Measurements from ENCODE around the gene ESPL1. TPM values are rescaled to one million over a fixed set of nuclear protein-coding genes. Genes with fewer than 3 reads are reported as not detected.

Gene ESPL1
- total RNA-seq, 1 experiment from 2014 or later: 54.6 TPM

- Histone ChIP-seq H3K4me3 (ENCODE audit: low read depth in 2 of 2, low read length in 2 of 2) (no peak overlapping the region), H3K36me3 (ENCODE audit: control insufficient read depth, insufficient read depth, low read length) (no peaks in the 10 kb centered on the region), H3K4me1 (ENCODE audit: control insufficient read depth, insufficient read depth, low read length) (no peaks in the 10 kb centered on the region), H3K27ac (ENCODE audit: low read length) (no peak overlapping the region), H3K9me3 (ENCODE audit: control insufficient read depth, insufficient read depth, low read depth, low read length) (no peaks in the 10 kb centered on the region), H3K27me3 (ENCODE audit: control insufficient read depth, insufficient read depth, low read length) (no peaks in the 10 kb centered on the region)
- intact Hi-C loops (cut with micrococcal nuclease; ENCODE audit: unreplicated experiment) (no loop called here), in situ Hi-C loops (cut with HindIII; ENCODE audit: low pct_unique_long_range_greater_than_20kb, low sequenced_read_pairs) (no loop called here)
- DNase-seq (ENCODE audit: low read depth, low spot score) (no peak), ATAC-seq (no peak)
- no TSS peak for BruUV-seq (replicated peaks)
- TF ChIP-seq, protein P1, sequence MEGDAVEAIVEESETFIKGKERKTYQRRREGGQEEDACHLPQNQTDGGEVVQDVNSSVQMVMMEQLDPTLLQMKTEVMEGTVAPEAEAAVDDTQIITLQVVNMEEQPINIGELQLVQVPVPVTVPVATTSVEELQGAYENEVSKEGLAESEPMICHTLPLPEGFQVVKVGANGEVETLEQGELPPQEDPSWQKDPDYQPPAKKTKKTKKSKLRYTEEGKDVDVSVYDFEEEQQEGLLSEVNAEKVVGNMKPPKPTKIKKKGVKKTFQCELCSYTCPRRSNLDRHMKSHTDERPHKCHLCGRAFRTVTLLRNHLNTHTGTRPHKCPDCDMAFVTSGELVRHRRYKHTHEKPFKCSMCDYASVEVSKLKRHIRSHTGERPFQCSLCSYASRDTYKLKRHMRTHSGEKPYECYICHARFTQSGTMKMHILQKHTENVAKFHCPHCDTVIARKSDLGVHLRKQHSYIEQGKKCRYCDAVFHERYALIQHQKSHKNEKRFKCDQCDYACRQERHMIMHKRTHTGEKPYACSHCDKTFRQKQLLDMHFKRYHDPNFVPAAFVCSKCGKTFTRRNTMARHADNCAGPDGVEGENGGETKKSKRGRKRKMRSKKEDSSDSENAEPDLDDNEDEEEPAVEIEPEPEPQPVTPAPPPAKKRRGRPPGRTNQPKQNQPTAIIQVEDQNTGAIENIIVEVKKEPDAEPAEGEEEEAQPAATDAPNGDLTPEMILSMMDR (IDR thresholded peaks at IDR 0.05): no peak
- no peak for TF ChIP-seq TCF7L2 (IDR thresholded peaks at IDR 0.05; ENCODE audit: low read depth, low read length)
- TF ChIP-seq POLR2AphosphoS5 (IDR thresholded peaks at IDR 0.05; ENCODE audit: low read depth, low read length): no peak
- TF ChIP-seq SIN3A (IDR thresholded peaks at IDR 0.05; ENCODE audit: borderline replicate concordance, insufficient read depth, low read depth, low read length): no peak
- TF ChIP-seq REST (IDR thresholded peaks at IDR 0.05; ENCODE audit: insufficient read depth in 1 of 2, low read depth in 2 of 2, low read length in 1 of 2): no peak
- ChIA-PET POLR2A (no interaction called here), CTCF (interaction anchor here (0.5 to 0.6 kb wide), 2 partner anchors 12 to 454 kb away, joined by 3 to 4 read pairs; no protein-coding TSS in a partner anchor)
These were observed 65.2 kb downstream of the ESPL1 start for GRCh38 chr12:53333289-53333688.

DNA sequence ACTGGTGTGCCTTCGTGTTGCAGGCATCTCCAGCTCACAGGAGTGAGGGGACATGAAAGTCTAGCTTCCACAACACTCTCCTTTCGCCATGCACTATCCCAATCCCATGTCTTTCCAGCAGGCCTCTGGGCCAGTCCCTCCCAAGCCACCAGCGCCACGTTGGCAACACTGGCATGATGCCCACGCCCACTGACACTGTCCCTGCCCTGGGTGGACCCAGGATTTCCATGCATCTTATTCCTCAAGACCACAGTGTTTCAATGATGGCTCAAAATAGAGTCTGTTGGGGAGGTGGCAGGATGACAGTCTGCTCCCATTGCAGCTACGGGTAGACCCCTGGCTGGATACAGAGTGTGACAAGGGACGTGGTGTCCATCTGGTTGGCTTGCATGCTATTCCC lies 65.7 kb downstream of the ESPL1 start:
- in situ Hi-C loops (cut with HindIII; ENCODE audit: low pct_unique_long_range_greater_than_20kb, low sequenced_read_pairs): no loop called here
- ATAC-seq (no peak), DNase-seq (ENCODE audit: low read depth, low spot score) (no peak)
- intact Hi-C loops (cut with micrococcal nuclease; ENCODE audit: unreplicated experiment): no loop called here
- BruUV-seq (replicated peaks): no TSS peak
- Histone ChIP-seq H3K4me3 (ENCODE audit: low read depth in 2 of 2, low read length in 2 of 2) (no peak overlapping the region), H3K9me3 (ENCODE audit: control insufficient read depth, insufficient read depth, low read depth, low read length) (no peaks in the 10 kb centered on the region), H3K36me3 (ENCODE audit: control insufficient read depth, insufficient read depth, low read length) (no peaks in the 10 kb centered on the region), H3K4me1 (ENCODE audit: control insufficient read depth, insufficient read depth, low read length) (no peaks in the 10 kb centered on the region), H3K27ac (ENCODE audit: low read length) (no peak overlapping the region), H3K27me3 (ENCODE audit: control insufficient read depth, insufficient read depth, low read length) (no peaks in the 10 kb centered on the region)
- POLR2A ChIA-PET: no interaction called here
- CTCF ChIA-PET: interaction anchor here (0.6 kb wide), 1 partner anchor 453 kb away, joined by 4 read pairs; no protein-coding TSS in a partner anchor
- no peak for TF ChIP-seq TCF7L2 (IDR thresholded peaks at IDR 0.05; ENCODE audit: low read depth, low read length)
- TF ChIP-seq SIN3A (IDR thresholded peaks at IDR 0.05; ENCODE audit: borderline replicate concordance, insufficient read depth, low read depth, low read length): no peak
- no peak for TF ChIP-seq REST (IDR thresholded peaks at IDR 0.05; ENCODE audit: insufficient read depth in 1 of 2, low read depth in 2 of 2, low read length in 1 of 2)
- TF ChIP-seq, protein P1 (IDR thresholded peaks at IDR 0.05): no peak
- TF ChIP-seq POLR2AphosphoS5 (IDR thresholded peaks at IDR 0.05; ENCODE audit: low read depth, low read length): no peak

Measured in Panc1 (cell line).